Adrenal gland (tissue), 12 donors: ENCODE results near the gene PES1. TPM values are rescaled to one million over a fixed set of nuclear protein-coding genes. Genes with fewer than 3 reads are reported as not detected.
"Not testable (repeated sequence)": the region's sequence is repeated elsewhere in the genome, so short reads cannot be mapped to it uniquely, and the experiment has no call there.

Experiments
- DNase-seq, 7 donors: peaks; one replicate each; pipeline ENCODE4 v3.0.0-alpha.2; 2019 to 2020
- H3K27ac ChIP-seq, 5 donors: fragments of 200-600 bp; sonication (generic) in 4 of 5; 1 replicate in 3 of 5; 2 replicates in 2 of 5; pipeline versions ENCODE4 v1.5.1 to v1.8.0; 2016 to 2020; ENCODE audit warnings: mild to moderate bottlenecking in 1 of 5
- H3K27me3 ChIP-seq: fragments of 200-600 bp; 2 replicates; pipeline ENCODE4 v1.8.0; 2021
- H3K36me3 ChIP-seq, 2 donors: fragments of 200-600 bp; replicated peaks in 1 of 2; 1 replicate in 1 of 2; 2 replicates in 1 of 2; pipeline versions ENCODE4 v1.5.1 to v1.8.0; 2018 to 2022
- H3K4me1 ChIP-seq, 2 donors: fragments of 200-600 bp; replicated peaks in 1 of 2; 1 replicate in 1 of 2; 2 replicates in 1 of 2; pipeline versions ENCODE4 v1.5.1 to v1.8.0; 2018 to 2021
- H3K4me3 ChIP-seq, 4 donors: fragments of 200-600 bp; sonication (generic) in 3 of 4; one replicate each; pipeline ENCODE4 v1.5.1; 2016 to 2018
- H3K9me3 ChIP-seq, 3 donors: fragments of 200-600 bp; sonication (generic) in 1 of 3; replicated peaks in 1 of 3; 1 replicate in 2 of 3; 2 replicates in 1 of 3; pipeline versions ENCODE4 v1.5.1 to v1.8.0; 2016 to 2021
- CTCF ChIP-seq, 6 experiments: fragments of 450-650 bp in 4 of 6; fragments of 200-600 bp in 2 of 6; sonication (generic) in 1 of 6; IDR thresholded peaks; 1 replicate in 5 of 6; 2 replicates in 1 of 6; pipeline versions ENCODE4 v1.5.1 to v1.8.0; 2016 to 2021; ENCODE audit warnings: antibody characterized with exemption in 6 of 6, mild to moderate bottlenecking in 2 of 6, moderate library complexity in 1 of 6
- POLR2A ChIP-seq, 2 donors: fragments of 450-650 bp; IDR thresholded peaks; one replicate each; pipeline ENCODE4 v1.6.1; 2017; ENCODE audit warnings: antibody characterized with exemption in 2 of 2, mild to moderate bottlenecking in 2 of 2, moderate library complexity in 1 of 2
- WGBS, 4 donors: extraction: QIAGEN DNeasy Blood & Tissue Kit in 2 of 4; methylation state at CpG; one replicate each; pipeline versions ENCODE4 v1.1.5 to v1.1.7; 2013 to 2017; 5-methylcytosine and 5-hydroxymethylcytosine counted together
- intact Hi-C, 2 donors: fragments of 100-400 bp; cut with DNase I; formaldehyde crosslinking; loops; one replicate each; pipeline versions ENCODE4 v1.14.1 to v1.15.0; 2022 to 2023
- polyA plus RNA-seq, 3 donors: library from polyadenylated mRNA; stranded (reverse); fragments of 200-250 nt in 2 of 3; fragments of 350-450 nt in 1 of 3; fragmentation: Illumina TruSeq in 1 of 3; extraction: RNeasy Lipid Tissue Mini Kit (QIAGEN cat#74804) in 1 of 3; gene quantifications; one replicate each; pipeline ENCODE4 v1.2.3, GENCODE V29; 2013 to 2014
- total RNA-seq, 9 donors: library from RNA; depleted of rRNA in 4 of 9; stranded (reverse); fragments of >200 nt in 4 of 9; fragments of 120-200 nt in 1 of 9; fragmentation: NEBNext Ultra II Directional in 1 of 9; extraction: Animal tissue kit (Norgen Biotek cat#: 25700) in 1 of 9; gene quantifications; one replicate each; pipeline versions ENCODE4 v1.1.0 to v1.2.4, GENCODE V29; 2013 to 2023
- donor health status: healthy with polysubstance abuse.
- donor health status: Bipolar disorder and iron deficiency.
- donor health status: DM: yes; HTN: yes; CAD: no.
- donor health status: DM: no; HTN: no; CAD: no.
- donor health status: DM: no; HTN: no; CAD: no.
- donor health status: DM: yes; HTN: yes; CAD: no.

The PES1 gene
- total and polyA plus RNA-seq, 12 donors = 46.0 to 117 (median 66.0) TPM

GRCh38 chr22:30568137-30568805 is 23.4 kb downstream of the PES1 start:
- 68 to 72% (median 71%) methylated on average over 9 to 10 of the region's 10 CpGs for WGBS, 4 donors
- no peak for TF ChIP-seq POLR2A (IDR thresholded peaks at IDR 0.05)
- no peak for TF ChIP-seq CTCF (IDR thresholded peaks at IDR 0.05)

GRCh38 chr22:30567277-30567676 is 24.4 kb downstream of the PES1 start:
- intact Hi-C loops, H3K4me1 ChIP-seq, H3K27me3 ChIP-seq, H3K27ac ChIP-seq, H3K36me3 ChIP-seq, H3K9me3 ChIP-seq, DNase-seq, H3K4me3 ChIP-seq: not testable (repeated sequence)
- 85 to 92% (median 88%) methylated on average over 6 of the region's 6 CpGs for WGBS, 4 donors

More at GRCh38 chr22:30568137-30568805, 23.4 kb downstream of the PES1 start:
- no peaks in the 10 kb centered on the region for H3K9me3 ChIP-seq
- H3K27ac ChIP-seq = no peak overlapping the region
- H3K4me1 ChIP-seq = no peaks in the 10 kb centered on the region
- intact Hi-C loops = no loop called here
- no peak overlapping the region for H3K4me3 ChIP-seq
- no peak for DNase-seq
- no peaks in the 10 kb centered on the region for H3K27me3 ChIP-seq
- H3K36me3 ChIP-seq = no peaks in the 10 kb centered on the region

GRCh38 chr22:30566125-30566524 is 25.6 kb downstream of the PES1 start:
- intact Hi-C loops = no loop called here

GRCh38 chr22:30565341-30565740 is 26.4 kb downstream of the PES1 start:
- Histone ChIP-seq H3K27ac (no peak overlapping the region), H3K4me1 (no peaks in the 10 kb centered on the region), H3K9me3 (no peaks in the 10 kb centered on the region), H3K36me3 (no peaks in the 10 kb centered on the region), H3K4me3 (no peak overlapping the region), H3K27me3 (peaks cover 6% of the 10 kb centered on the region)
- TF ChIP-seq CTCF (IDR thresholded peaks at IDR 0.05) (no peak), POLR2A (IDR thresholded peaks at IDR 0.05) (no peak)
- 52 to 100% (median 62%) methylated on average over 3 to 4 of the region's 4 CpGs for WGBS, 4 donors
- DNase-seq = no peak
- intact Hi-C loops = no loop called here

More at GRCh38 chr22:30566125-30566524, 25.6 kb downstream of the PES1 start:
- TF ChIP-seq POLR2A (IDR thresholded peaks at IDR 0.05) = no peak
- no peak for TF ChIP-seq CTCF (IDR thresholded peaks at IDR 0.05)
- no peaks in the 10 kb centered on the region for H3K36me3 ChIP-seq
- H3K27ac ChIP-seq = no peak overlapping the region
- no peak for DNase-seq
- H3K9me3 ChIP-seq = no peaks in the 10 kb centered on the region
- H3K4me3 ChIP-seq = no peak overlapping the region
- no peaks in the 10 kb centered on the region for H3K4me1 ChIP-seq
- 63 to 72% (median 68%) methylated on average over 5 to 7 of the region's 7 CpGs for WGBS, 4 donors
- H3K27me3 ChIP-seq = peaks cover 6% of the 10 kb centered on the region

GRCh38 chr22:30564761-30565119 is 27.0 kb downstream of the PES1 start:
- Histone ChIP-seq H3K27me3 (peaks cover 6% of the 10 kb centered on the region), H3K9me3 (no peaks in the 10 kb centered on the region), H3K4me3 (no peak overlapping the region), H3K36me3 (no peaks in the 10 kb centered on the region), H3K27ac (no peak overlapping the region), H3K4me1 (no peaks in the 10 kb centered on the region)
- 17 to 59% (median 40%) methylated on average over 1 to 3 of the region's 3 CpGs; no CpG with 5 or more reads in 1 of the 4 donors for WGBS, 4 donors
- TF ChIP-seq POLR2A (IDR thresholded peaks at IDR 0.05) = no peak
- TF ChIP-seq CTCF (IDR thresholded peaks at IDR 0.05) = no peak
- intact Hi-C loops = no loop called here
- DNase-seq = no peak
